Stimulated activated naive B cell treated with anti-CD40 and anti-IgM and Interleukin-4, amounts not matched to agents 10 μg/mL and 1 μg/mL and 100 μg/mL, for 72 hours (primary cell): ENCODE measurements around the gene WWOX.

Experiments used
- ATAC-seq, 2 donors: fragments of 150-1000 bp; cut with Tn5 transposase; replicated peaks; 2 replicates each; pipeline ENCODE4 v1.10.0; 2021; ENCODE audit warnings: moderate library complexity in 1 of 2
- DNase-seq: peaks from one replicate; pipeline ENCODE4 v3.0.0; 2021
- H3K27ac Mint-ChIP-seq: one replicate; pipeline ENCODE4 v1.8.0; 2022; ENCODE audit warnings: mild to moderate bottlenecking, mixed read lengths
- H3K27me3 Mint-ChIP-seq, 2 donors: one replicate each; pipeline ENCODE4 v1.8.0; 2022; ENCODE audit warnings: mixed read lengths in 2 of 2
- H3K36me3 Mint-ChIP-seq, 2 donors: one replicate each; pipeline ENCODE4 v1.8.0; 2022; ENCODE audit warnings: mixed read lengths in 2 of 2, mild to moderate bottlenecking in 1 of 2
- H3K4me1 Mint-ChIP-seq, 2 donors: one replicate each; pipeline ENCODE4 v1.8.0; 2022; ENCODE audit warnings: mixed read lengths in 2 of 2, mild to moderate bottlenecking in 1 of 2
- H3K4me3 Mint-ChIP-seq, 2 donors: one replicate each; pipeline ENCODE4 v1.8.0; 2022; ENCODE audit warnings: mild to moderate bottlenecking in 2 of 2, mixed read lengths in 2 of 2, moderate library complexity in 1 of 2
- H3K9me3 Mint-ChIP-seq, 2 donors: one replicate each; pipeline ENCODE4 v1.8.0; 2022; ENCODE audit warnings: mixed read lengths in 2 of 2, mild to moderate bottlenecking in 1 of 2

WWOX gene

GRCh38 chr16:78323315-78323714 lies 223.9 kb downstream of the WWOX start:
- Mint-ChIP-seq H3K36me3 (peaks cover 0 to 3% of the 10 kb centered on the region in 2 donors), H3K27me3 (no peaks in the 10 kb centered on the region), H3K9me3 (no peaks in the 10 kb centered on the region), H3K27ac (no peak overlapping the region), H3K4me3 (no peak overlapping the region), H3K4me1 (no peaks in the 10 kb centered on the region)
- no peak for DNase-seq
- no peak for ATAC-seq

DNA sequence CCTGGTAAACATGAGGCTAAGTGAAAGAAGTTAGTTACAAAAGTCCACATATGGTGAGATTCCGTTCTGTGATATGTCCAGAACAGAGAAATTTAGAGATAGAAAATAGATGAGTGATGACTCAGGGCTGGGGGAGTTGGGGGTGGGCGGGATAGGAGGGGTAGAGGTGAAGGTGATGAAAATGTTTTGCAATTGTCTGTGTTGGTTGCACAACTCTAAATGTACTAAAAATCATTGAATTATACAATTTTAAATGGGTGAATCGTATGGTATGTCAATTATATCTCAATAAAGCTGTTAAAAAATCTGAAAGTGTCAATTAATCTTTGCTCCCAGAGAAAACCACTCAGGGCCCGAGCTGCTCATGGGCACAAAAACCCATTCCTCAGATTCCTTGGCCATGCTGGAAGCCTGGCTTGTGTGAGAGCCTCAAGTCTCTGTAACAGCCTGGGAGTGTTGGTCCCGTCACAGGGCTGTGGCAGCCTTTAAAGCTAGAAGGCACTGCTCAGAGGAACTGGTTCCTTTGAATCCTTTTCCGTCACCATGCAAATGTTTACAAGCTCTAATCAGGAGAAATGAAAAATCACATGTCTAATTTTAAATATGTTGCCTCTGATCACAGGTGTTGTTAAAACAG lies 225.3 kb downstream of the WWOX start:
- H3K27ac Mint-ChIP-seq = no peak overlapping the region
- no peaks in the 10 kb centered on the region for H3K27me3 Mint-ChIP-seq
- ATAC-seq = no peak
- H3K4me1 Mint-ChIP-seq = no peaks in the 10 kb centered on the region
- H3K9me3 Mint-ChIP-seq = no peaks in the 10 kb centered on the region
- no peaks in the 10 kb centered on the region for H3K36me3 Mint-ChIP-seq
- no peak for DNase-seq
- H3K4me3 Mint-ChIP-seq = no peak overlapping the region

- no peak for DNase-seq
- Mint-ChIP-seq H3K4me1 (no peaks in the 10 kb centered on the region), H3K36me3 (no peaks in the 10 kb centered on the region), H3K4me3 (no peak overlapping the region), H3K27me3 (no peaks in the 10 kb centered on the region), H3K9me3 (no peaks in the 10 kb centered on the region), H3K27ac (no peak overlapping the region)
- ATAC-seq = no peak
These were observed 226.3 kb downstream of the WWOX start for GRCh38 chr16:78325468-78326352.

- H3K27me3 Mint-ChIP-seq = no peaks in the 10 kb centered on the region
- no peaks in the 10 kb centered on the region for H3K4me1 Mint-ChIP-seq
- DNase-seq = no peak
- no peaks in the 10 kb centered on the region for H3K9me3 Mint-ChIP-seq
- H3K4me3 Mint-ChIP-seq = no peak overlapping the region
- H3K36me3 Mint-ChIP-seq = no peaks in the 10 kb centered on the region
- no peak for ATAC-seq
- H3K27ac Mint-ChIP-seq = no peak overlapping the region
These were observed 227.3 kb downstream of the WWOX start for GRCh38 chr16:78326731-78327130.

GRCh38 chr16:78331731-78332130 lies 232.3 kb downstream of the WWOX start:
- Mint-ChIP-seq H3K36me3 (no peaks in the 10 kb centered on the region), H3K27me3 (no peaks in the 10 kb centered on the region), H3K27ac (no peak overlapping the region), H3K9me3 (peaks cover 0 to 2% of the 10 kb centered on the region in 2 donors), H3K4me1 (no peaks in the 10 kb centered on the region), H3K4me3 (no peak overlapping the region)
- DNase-seq = no peak
- no peak for ATAC-seq

GRCh38 chr16:78333808-78334207 lies 234.4 kb downstream of the WWOX start:
- no peaks in the 10 kb centered on the region for H3K27me3 Mint-ChIP-seq
- no peak for DNase-seq

DNA sequence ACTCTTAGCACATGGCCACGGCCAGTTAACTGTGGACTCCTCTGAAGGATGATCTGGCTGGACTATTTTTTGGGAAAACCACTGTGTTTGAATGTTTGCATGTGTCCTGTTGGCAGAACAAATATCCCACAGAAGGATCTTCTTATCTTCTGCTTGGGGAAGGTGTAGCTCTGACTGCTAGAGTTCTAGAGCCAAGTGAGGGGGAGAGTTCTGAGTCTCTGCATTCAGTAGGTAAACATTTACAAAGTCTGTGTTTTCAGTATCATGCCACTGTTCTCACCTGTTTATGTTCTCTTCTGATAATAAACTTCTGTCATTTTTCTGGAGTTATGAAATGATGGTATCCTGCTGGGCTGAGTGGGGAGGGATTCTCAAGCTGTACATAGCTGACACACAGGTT lies 241.1 kb downstream of the WWOX start:
- Mint-ChIP-seq H3K4me1 (peaks cover 0 to 2% of the 10 kb centered on the region in 2 donors), H3K27me3 (no peaks in the 10 kb centered on the region), H3K27ac (no peak overlapping the region), H3K9me3 (peaks cover 5 to 6% of the 10 kb centered on the region in 2 donors), H3K4me3 (no peak overlapping the region), H3K36me3 (peaks cover 11 to 25% of the 10 kb centered on the region in 2 donors)
- DNase-seq = no peak
- no peak for ATAC-seq

More at GRCh38 chr16:78333808-78334207, 234.4 kb downstream of the WWOX start:
- peaks cover 0 to 2% of the 10 kb centered on the region in 2 donors for H3K9me3 Mint-ChIP-seq
- H3K27ac Mint-ChIP-seq = no peak overlapping the region
- H3K36me3 Mint-ChIP-seq = no peaks in the 10 kb centered on the region
- ATAC-seq = no peak
- no peak overlapping the region for H3K4me3 Mint-ChIP-seq
- H3K4me1 Mint-ChIP-seq = no peaks in the 10 kb centered on the region

GRCh38 chr16:78348068-78348467 lies 248.6 kb downstream of the WWOX start:
- Mint-ChIP-seq H3K36me3 (peaks cover 0 to 3% of the 10 kb centered on the region in 2 donors), H3K27me3 (no peaks in the 10 kb centered on the region), H3K4me1 (no peaks in the 10 kb centered on the region), H3K27ac (no peak overlapping the region), H3K4me3 (no peak overlapping the region), H3K9me3 (no peaks in the 10 kb centered on the region)
- ATAC-seq = no peak
- no peak for DNase-seq

GRCh38 chr16:78348886-78349285 lies 249.4 kb downstream of the WWOX start:
- Mint-ChIP-seq H3K27ac (no peak overlapping the region), H3K4me3 (no peak overlapping the region), H3K27me3 (no peaks in the 10 kb centered on the region), H3K9me3 (no peaks in the 10 kb centered on the region), H3K4me1 (no peaks in the 10 kb centered on the region), H3K36me3 (no peaks in the 10 kb centered on the region)
- DNase-seq (no peak), ATAC-seq (no peak)

GRCh38 chr16:78352184-78352583 lies 252.7 kb downstream of the WWOX start:
- ATAC-seq (no peak), DNase-seq (no peak)
- Mint-ChIP-seq H3K36me3 (no peaks in the 10 kb centered on the region), H3K27me3 (no peaks in the 10 kb centered on the region), H3K4me1 (no peaks in the 10 kb centered on the region), H3K27ac (no peak overlapping the region), H3K9me3 (no peaks in the 10 kb centered on the region), H3K4me3 (no peak overlapping the region)

GRCh38 chr16:78353640-78354275 lies 254.3 kb downstream of the WWOX start:
- Mint-ChIP-seq H3K4me1 (no peaks in the 10 kb centered on the region), H3K36me3 (no peaks in the 10 kb centered on the region), H3K27me3 (no peaks in the 10 kb centered on the region), H3K9me3 (no peaks in the 10 kb centered on the region), H3K27ac (no peak overlapping the region), H3K4me3 (no peak overlapping the region)
- no peak for DNase-seq
- no peak for ATAC-seq

- no peak for DNase-seq
- Mint-ChIP-seq H3K4me1 (no peaks in the 10 kb centered on the region), H3K27ac (no peak overlapping the region), H3K36me3 (peaks cover 0 to 2% of the 10 kb centered on the region in 2 donors), H3K4me3 (no peak overlapping the region), H3K27me3 (no peaks in the 10 kb centered on the region), H3K9me3 (no peaks in the 10 kb centered on the region)
- no peak for ATAC-seq
These were observed 263.2 kb downstream of the WWOX start for GRCh38 chr16:78362524-78363135.

DNA sequence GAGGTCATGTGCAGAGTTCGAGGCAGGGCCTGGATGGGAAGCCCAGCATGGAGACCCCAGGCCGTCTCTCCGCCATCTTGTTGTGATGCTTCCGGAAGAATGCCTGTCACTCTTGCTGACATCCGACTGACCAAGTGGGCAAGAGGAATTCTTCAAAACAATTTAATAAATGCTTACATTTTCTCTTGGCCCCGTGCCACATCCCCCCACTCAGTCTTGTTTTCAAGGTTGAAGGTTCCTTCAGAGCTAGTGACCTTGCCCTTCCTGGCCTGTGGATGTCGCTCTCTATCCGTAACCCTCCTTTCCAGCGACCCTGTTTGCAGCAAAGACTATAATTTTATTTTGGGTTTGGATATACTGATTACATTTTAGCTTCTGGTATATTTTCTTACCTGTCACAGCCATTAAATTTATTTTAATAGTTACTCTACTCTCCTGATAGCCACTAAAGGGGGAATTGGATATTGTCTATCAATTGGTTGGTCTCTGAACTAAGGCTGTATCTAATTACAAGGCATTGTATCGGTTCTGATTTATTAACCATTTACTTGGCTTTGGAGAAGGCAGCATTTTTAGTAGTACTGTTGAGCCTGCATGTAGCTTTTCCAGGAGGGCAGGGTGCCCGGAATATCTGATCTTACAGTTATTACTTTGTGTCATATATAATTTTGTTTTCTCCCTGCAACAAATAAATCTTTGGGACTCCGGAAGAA lies 264.5 kb downstream of the WWOX start:
- ATAC-seq = no peak
- no peaks in the 10 kb centered on the region for H3K4me1 Mint-ChIP-seq
- H3K9me3 Mint-ChIP-seq = no peaks in the 10 kb centered on the region
- H3K36me3 Mint-ChIP-seq = peaks cover 0 to 2% of the 10 kb centered on the region in 2 donors
- no peaks in the 10 kb centered on the region for H3K27me3 Mint-ChIP-seq
- DNase-seq = no peak
- H3K4me3 Mint-ChIP-seq = no peak overlapping the region
- no peak overlapping the region for H3K27ac Mint-ChIP-seq

DNA sequence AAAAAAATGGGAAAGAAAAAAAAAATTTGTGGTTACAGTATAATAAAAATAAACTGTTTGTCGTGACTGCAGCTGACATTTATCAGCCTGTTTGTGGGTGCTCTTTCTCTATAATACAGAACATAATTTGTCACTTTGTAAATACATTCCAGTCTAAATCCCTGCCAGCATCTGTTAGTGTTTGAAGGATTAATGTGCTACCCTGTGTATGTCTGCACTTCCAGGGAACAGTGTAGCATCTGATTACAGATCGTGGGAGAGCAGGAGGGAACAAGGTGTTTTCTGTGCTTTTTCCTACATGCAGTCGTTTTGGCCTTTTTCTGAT lies 265.1 kb downstream of the WWOX start:
- Mint-ChIP-seq H3K4me1 (no peaks in the 10 kb centered on the region), H3K4me3 (no peak overlapping the region), H3K27ac (no peak overlapping the region), H3K36me3 (peaks cover 0 to 2% of the 10 kb centered on the region in 2 donors), H3K9me3 (no peaks in the 10 kb centered on the region), H3K27me3 (no peaks in the 10 kb centered on the region)
- DNase-seq (no peak), ATAC-seq (no peak)
